HepG2 (cell line): ENCODE data around the gene LAMA5. TPM values are rescaled to one million over a fixed set of nuclear protein-coding genes. Genes with fewer than 3 reads are reported as not detected.

Source experiments
- ADNP ChIP-seq: sonication (generic); formaldehyde crosslinking; IDR thresholded peaks from 2 replicates; pipeline ENCODE4 v1.4.0; 2020; ENCODE audit warnings: missing genetic modification reagents
- ARNT ChIP-seq: fragments of 450-650 bp; IDR thresholded peaks from 2 replicates; pipeline ENCODE4 v1.6.1; 2017
- CENPT ChIP-seq: sonication (generic); formaldehyde crosslinking; IDR thresholded peaks from 2 replicates; pipeline ENCODE4 v1.8.0; 2022; ENCODE audit warnings: low read depth, mild to moderate bottlenecking, moderate library complexity, missing genetic modification reagents
- FOXC1 ChIP-seq: sonication (generic); formaldehyde crosslinking; IDR thresholded peaks from 2 replicates; pipeline ENCODE4 v1.8.0; 2022; ENCODE audit warnings: mild to moderate bottlenecking, missing genetic modification reagents, borderline replicate concordance
- HNRNPLL ChIP-seq: fragments of 200-400 bp; formaldehyde crosslinking; IDR thresholded peaks from 2 replicates; pipeline ENCODE4 v1.6.1; 2017; ENCODE audit warnings: mild to moderate bottlenecking, low read depth, low read length; ENCODE audit not compliant: poor library complexity, severe bottlenecking
- IKZF5 ChIP-seq: IDR thresholded peaks from 2 replicates; pipeline ENCODE4 v1.6.1; 2018; ENCODE audit warnings: missing genetic modification reagents, mild to moderate bottlenecking, missing compliant biosample characterization
- NFE2L1 ChIP-seq: sonication (generic); formaldehyde crosslinking; IDR thresholded peaks from 2 replicates; pipeline ENCODE4 v1.4.0; 2020; ENCODE audit warnings: missing genetic modification reagents, mild to moderate bottlenecking, borderline replicate concordance
- ONECUT2 ChIP-seq: sonication (generic); formaldehyde crosslinking; IDR thresholded peaks from 2 replicates; pipeline ENCODE4 v1.4.0; 2020; ENCODE audit warnings: missing genetic modification reagents
- PAX8 ChIP-seq: sonication (generic); formaldehyde crosslinking; IDR thresholded peaks from 2 replicates; pipeline ENCODE4 v1.8.0; 2022; ENCODE audit warnings: mild to moderate bottlenecking, missing genetic modification reagents, borderline replicate concordance
- PHF8 ChIP-seq: sonication (generic); formaldehyde crosslinking; IDR thresholded peaks from 2 replicates; pipeline ENCODE4 v1.5.0; 2020; ENCODE audit warnings: missing genetic modification reagents
- RORA ChIP-seq: sonication (generic); formaldehyde crosslinking; IDR thresholded peaks from 2 replicates; pipeline ENCODE4 v1.5.0; 2020; ENCODE audit warnings: mild to moderate bottlenecking, missing genetic modification reagents, moderate library complexity
- SP5 ChIP-seq: IDR thresholded peaks from 2 replicates; pipeline ENCODE4 v1.6.1; 2016; ENCODE audit warnings: low read depth, borderline replicate concordance
- SRSF4 ChIP-seq: fragments of 200-400 bp; formaldehyde crosslinking; IDR thresholded peaks from one replicate; pipeline ENCODE4 v1.6.1; 2018; ENCODE audit warnings: mild to moderate bottlenecking, low read depth, low read length, moderate library complexity; ENCODE audit not compliant: poor library complexity, severe bottlenecking
- STAG1 ChIP-seq: sonication (generic); formaldehyde crosslinking; IDR thresholded peaks from 2 replicates; pipeline ENCODE4 v1.4.0; 2020; ENCODE audit warnings: missing genetic modification reagents
- TARDBP ChIP-seq: sonication (generic); formaldehyde crosslinking; IDR thresholded peaks from 2 replicates; pipeline ENCODE4 v1.8.0; 2022; ENCODE audit warnings: mild to moderate bottlenecking, missing genetic modification reagents
- THAP9 ChIP-seq: sonication (generic); formaldehyde crosslinking; IDR thresholded peaks from 2 replicates; pipeline ENCODE4; 2020; ENCODE audit warnings: missing genetic modification reagents, mild to moderate bottlenecking, borderline replicate concordance
- THRA ChIP-seq: sonication (generic); formaldehyde crosslinking; IDR thresholded peaks from 2 replicates; pipeline ENCODE4 v1.4.0; 2020; ENCODE audit warnings: missing genetic modification reagents, borderline replicate concordance
- ZBTB42 ChIP-seq: sonication (generic); formaldehyde crosslinking; IDR thresholded peaks from 2 replicates; pipeline ENCODE4 v1.5.0; 2020; ENCODE audit warnings: mild to moderate bottlenecking, missing genetic modification reagents
- ZMYM4 ChIP-seq: sonication (generic); formaldehyde crosslinking; IDR thresholded peaks from 2 replicates; pipeline ENCODE4 v1.8.1; 2023; ENCODE audit warnings: mild to moderate bottlenecking, missing genetic modification reagents
- ZNF263 ChIP-seq: sonication (generic); formaldehyde crosslinking; IDR thresholded peaks from 2 replicates; pipeline ENCODE4 v1.4.0; 2020; ENCODE audit warnings: missing genetic modification reagents
- ZNF331 ChIP-seq: sonication (generic); formaldehyde crosslinking; IDR thresholded peaks from 2 replicates; pipeline ENCODE4 v1.4.0; 2020; ENCODE audit warnings: missing genetic modification reagents
- ZNF383 ChIP-seq: sonication (generic); formaldehyde crosslinking; IDR thresholded peaks from 2 replicates; pipeline ENCODE4 v1.4.0; 2020; ENCODE audit warnings: missing genetic modification reagents, mild to moderate bottlenecking, borderline replicate concordance
- ZNF549 ChIP-seq: sonication (generic); formaldehyde crosslinking; IDR thresholded peaks from 2 replicates; pipeline ENCODE4 v1.5.0; 2020; ENCODE audit warnings: missing genetic modification reagents
- ZNF576 ChIP-seq: sonication (generic); formaldehyde crosslinking; IDR thresholded peaks from 2 replicates; pipeline ENCODE4 v1.4.0; 2020; ENCODE audit warnings: mild to moderate bottlenecking, missing genetic modification reagents
- ZNF768 ChIP-seq: sonication (generic); formaldehyde crosslinking; IDR thresholded peaks from 2 replicates; pipeline ENCODE4 v1.4.0; 2020; ENCODE audit warnings: missing genetic modification reagents
- ZNF839 ChIP-seq: sonication (generic); formaldehyde crosslinking; IDR thresholded peaks from 2 replicates; pipeline ENCODE4 v1.4.0; 2020; ENCODE audit warnings: missing genetic modification reagents, mild to moderate bottlenecking, borderline replicate concordance
- polyA plus RNA-seq, 8 experiments: library from polyadenylated mRNA; depleted of rRNA in 3 of 8; stranded (reverse) in 7 of 8; unstranded in 1 of 8; fragments of >200 nt; fragmentation: Illumina TruSeq in 4 of 8; extraction: Trizol in 4 of 8; gene quantifications; 2 replicates each; pipeline versions ENCODE4 v1.2.1 to v1.2.3, GENCODE V29; 2011 to 2016; ENCODE audit warnings: low read depth in 4 of 8, missing spikeins in 1 of 8, mixed read lengths in 1 of 8; ENCODE audit not compliant: insufficient read depth in 1 of 8
- total RNA-seq, 5 experiments: library from RNA; depleted of rRNA; stranded (reverse); fragments of >200 nt; fragmentation: Illumina TruSeq; extraction: Trizol; gene quantifications; 2 replicates each; pipeline ENCODE4 v1.2.3, GENCODE V29; 2016; ENCODE audit warnings: low read depth in 1 of 5

LAMA5 gene
- total and polyA plus RNA-seq, 2 of the 13 experiments (the other 11 are each of a cell fraction or from before 2014, with no cell fraction given), result 21.0 to 44.7 TPM

GRCh38 chr20:62297449-62298227, 69.5 kb downstream of the LAMA5 start (continued):
- TF ChIP-seq THRA (CRISPR knock-in tag), result no peak
- TF ChIP-seq THAP9 (CRISPR knock-in tag), result peak; percentile 18; the same call in 1 of the 2 replicates
- TF ChIP-seq ZNF549 (CRISPR knock-in tag), result no peak
- peak; percentile 41; the same call in 1 of the 2 replicates for TF ChIP-seq ZNF768 (CRISPR knock-in tag)
- TF ChIP-seq NFE2L1 (CRISPR knock-in tag), result no peak
- TF ChIP-seq PAX8, result no peak
- TF ChIP-seq FOXC1 (CRISPR knock-in tag), result 0 out of 2 replicates have a peak, but pooled peaks have one; percentile 33
- TF ChIP-seq STAG1 (CRISPR knock-in tag), result peak; percentile 59
- no peak for TF ChIP-seq HNRNPLL
- no peak for TF ChIP-seq ADNP (CRISPR knock-in tag)
- no peak for TF ChIP-seq IKZF5 (CRISPR knock-in tag)
- TF ChIP-seq RORA (CRISPR knock-in tag), result no peak
- no peak for TF ChIP-seq CENPT (CRISPR knock-in tag)
- TF ChIP-seq ZMYM4 (CRISPR knock-in tag), result peak; percentile 38; the same call in 1 of the 2 replicates
- peak; percentile 95 for TF ChIP-seq ZBTB42
- TF ChIP-seq ZNF576, result no peak
- no peak for TF ChIP-seq SRSF4
- no peak for TF ChIP-seq ARNT
- peak; percentile 55; the same call in 1 of the 2 replicates for TF ChIP-seq ZNF263 (CRISPR knock-in tag)
- no peak for TF ChIP-seq ZNF839
- no peak for TF ChIP-seq SP5
- no peak for TF ChIP-seq ZNF383 (CRISPR knock-in tag)
- no peak for TF ChIP-seq TARDBP (CRISPR knock-in tag)
- no peak; the same call in 1 of the 2 replicates for TF ChIP-seq PHF8 (CRISPR knock-in tag)
- no peak for TF ChIP-seq ZNF331 (CRISPR knock-in tag)
- TF ChIP-seq ONECUT2 (CRISPR knock-in tag), result no peak
